GM21390 (cell line): ENCODE data around the gene HOXD4.

ENCODE experiments used
- ATAC-seq: cut with Tn5 transposase; IDR thresholded peaks from one replicate; pipeline ENCODE4 v1.9.1; 2021; ENCODE audit not compliant: unreplicated experiment

The HOXD4 gene

GRCh38 chr2:176114120-176114929, 37.0 kb upstream of the HOXD4 start:
- no peak for ATAC-seq

- ATAC-seq = no peak
These were observed 36.3 kb upstream of the HOXD4 start for GRCh38 chr2:176114930-176115625.

GRCh38 chr2:176115883-176116813, 35.2 kb upstream of the HOXD4 start, which contains the start of gene HOXD10:
Gene HOXD10 (plus strand): TSS chr2:176116778. CDS start chr2:176116834, 56 bp downstream.
- no peak for ATAC-seq

GRCh38 chr2:176117162-176117822, 34.1 kb upstream of the HOXD4 start:
- no peak for ATAC-seq

GRCh38 chr2:176117823-176118371, 33.5 kb upstream of the HOXD4 start:
- no peak for ATAC-seq

DNA sequence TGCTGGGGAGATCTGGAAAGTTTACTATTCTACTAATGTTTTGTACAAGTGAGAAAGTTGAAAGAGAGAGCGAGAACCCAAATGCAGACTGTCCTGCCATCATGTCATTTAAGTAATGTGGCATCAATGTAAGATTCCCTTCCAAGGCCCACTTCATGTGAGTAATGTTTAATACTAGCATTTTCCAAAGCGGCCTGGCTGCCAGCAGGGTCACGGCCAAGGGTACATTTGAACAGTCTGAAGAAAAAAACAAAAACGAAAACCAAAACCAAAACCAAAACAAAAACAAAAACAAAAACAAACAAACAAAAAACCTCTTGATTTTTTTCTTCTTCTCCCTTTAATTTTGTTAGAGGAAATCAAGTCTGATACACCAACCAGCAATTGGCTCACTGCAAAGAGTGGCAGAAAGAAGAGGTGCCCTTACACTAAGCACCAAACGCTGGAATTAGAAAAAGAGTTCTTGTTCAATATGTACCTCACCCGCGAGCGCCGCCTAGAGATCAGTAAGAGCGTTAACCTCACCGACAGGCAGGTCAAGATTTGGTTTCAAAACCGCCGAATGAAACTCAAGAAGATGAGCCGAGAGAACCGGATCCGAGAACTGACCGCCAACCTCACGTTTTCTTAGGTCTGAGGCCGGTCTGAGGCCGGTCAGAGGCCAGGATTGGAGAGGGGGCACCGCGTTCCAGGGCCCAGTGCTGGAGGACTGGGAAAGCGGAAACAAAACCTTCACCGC, 32.6 kb upstream of the HOXD4 start:
- no peak for ATAC-seq

GRCh38 chr2:176120364-176121189, 30.8 kb upstream of the HOXD4 start:
- ATAC-seq = no peak

GRCh38 chr2:176121190-176122051, 29.9 kb upstream of the HOXD4 start:
- ATAC-seq = no peak

DNA sequence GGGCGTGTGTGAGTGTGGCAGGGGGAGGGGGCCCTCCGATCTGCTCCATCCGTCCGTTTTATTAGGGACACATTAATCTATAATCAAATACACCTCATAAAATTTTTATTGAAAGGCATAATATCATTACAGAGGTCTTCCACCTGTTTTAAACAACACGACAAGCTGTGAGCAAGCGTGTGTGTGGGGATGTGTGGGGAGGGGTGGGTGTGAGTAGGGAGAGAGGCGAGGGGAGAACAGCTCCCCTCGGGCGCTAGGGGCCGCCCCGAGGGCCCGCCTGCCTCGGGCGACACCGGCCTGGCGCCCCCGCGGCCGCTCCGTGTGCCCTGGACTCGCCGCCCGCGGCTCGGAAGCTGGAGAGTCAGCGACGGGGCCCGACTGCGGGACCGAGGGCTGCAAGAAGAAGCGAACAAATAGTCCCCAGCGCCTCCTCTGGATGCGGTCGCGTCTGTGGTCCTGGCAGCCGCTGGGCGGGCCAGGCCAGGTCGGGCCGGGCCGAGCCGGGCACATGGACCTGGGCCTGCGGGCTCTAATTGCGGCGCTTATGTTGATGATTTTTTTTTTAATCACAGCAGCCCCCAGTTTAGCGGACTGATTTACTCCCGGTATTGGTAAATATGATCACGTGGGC, 29.2 kb upstream of the HOXD4 start:
- ATAC-seq = no peak

DNA sequence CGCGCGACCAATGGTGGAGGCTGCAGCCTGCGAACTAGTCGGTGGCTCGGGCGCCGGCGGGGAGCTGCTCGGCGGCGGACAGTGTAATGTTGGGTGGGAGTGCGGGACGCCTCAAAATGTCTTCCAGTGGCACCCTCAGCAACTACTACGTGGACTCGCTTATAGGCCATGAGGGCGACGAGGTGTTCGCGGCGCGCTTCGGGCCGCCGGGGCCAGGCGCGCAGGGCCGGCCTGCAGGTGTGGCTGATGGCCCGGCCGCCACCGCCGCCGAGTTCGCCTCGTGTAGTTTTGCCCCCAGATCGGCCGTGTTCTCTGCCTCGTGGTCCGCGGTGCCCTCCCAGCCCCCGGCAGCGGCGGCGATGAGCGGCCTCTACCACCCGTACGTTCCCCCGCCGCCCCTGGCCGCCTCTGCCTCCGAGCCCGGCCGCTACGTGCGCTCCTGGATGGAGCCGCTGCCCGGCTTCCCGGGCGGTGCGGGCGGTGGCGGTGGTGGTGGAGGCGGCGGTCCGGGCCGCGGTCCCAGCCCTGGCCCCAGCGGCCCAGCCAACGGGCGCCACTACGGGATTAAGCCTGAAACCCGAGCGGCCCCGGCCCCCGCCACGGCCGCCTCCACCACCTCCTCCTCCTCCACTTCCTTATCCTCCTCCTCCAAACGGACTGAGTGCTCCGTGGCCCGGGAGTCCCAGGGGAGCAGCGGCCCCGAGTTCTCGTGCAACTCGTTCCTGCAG, 28.5 kb upstream of the HOXD4 start, which contains the start of gene HOXD9:
TSS of gene HOXD9 (plus strand) at position 37 of the 728 bp plus-strand sequence. CDS start at position 87, 50 bp downstream.
- ATAC-seq = no peak

GRCh38 chr2:176123411-176124109, 27.8 kb upstream of the HOXD4 start:
- ATAC-seq = no peak

GRCh38 chr2:176124110-176124946, 27.0 kb upstream of the HOXD4 start:
- ATAC-seq = no peak

DNA sequence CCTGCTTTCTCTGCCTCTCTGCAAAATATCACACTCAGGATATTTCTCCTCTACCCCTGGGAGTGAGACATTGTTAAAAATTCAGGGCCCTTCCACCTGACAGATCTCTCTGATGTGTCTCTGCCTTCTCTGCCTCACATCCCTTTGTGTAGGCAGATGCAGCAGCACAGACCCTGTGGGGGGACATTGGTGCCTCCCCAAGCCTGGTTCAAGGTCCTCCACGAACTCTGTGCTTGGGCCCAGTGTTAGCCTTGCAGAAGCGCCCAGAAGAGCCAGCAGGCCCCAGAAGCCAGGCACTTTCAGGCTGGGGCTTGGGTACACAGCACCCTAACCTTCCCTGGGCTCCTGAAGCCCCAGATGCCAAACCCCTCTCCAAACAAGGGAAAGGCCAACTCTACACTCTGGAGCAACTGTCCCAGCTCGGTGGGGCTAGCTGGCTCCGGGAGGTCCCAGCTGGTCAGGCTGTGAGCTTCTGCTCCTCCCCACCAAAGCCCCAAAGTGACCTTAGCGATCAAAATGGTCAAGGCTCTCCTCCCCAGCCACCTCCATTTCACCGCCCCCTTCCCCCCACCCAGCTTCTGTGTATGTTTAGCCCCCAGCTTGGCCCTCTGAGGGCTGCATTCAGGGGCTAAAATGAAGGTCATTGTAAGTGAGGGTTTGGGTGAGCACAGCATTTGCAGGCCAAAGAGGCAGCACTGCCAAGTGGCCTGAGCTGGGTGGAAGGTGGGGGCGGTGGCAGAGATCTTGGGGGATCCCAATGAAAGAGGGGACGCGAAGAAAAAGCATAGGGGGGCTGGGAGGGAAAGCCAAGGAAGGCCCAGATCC, 26.2 kb upstream of the HOXD4 start:
- no peak for ATAC-seq

DNA sequence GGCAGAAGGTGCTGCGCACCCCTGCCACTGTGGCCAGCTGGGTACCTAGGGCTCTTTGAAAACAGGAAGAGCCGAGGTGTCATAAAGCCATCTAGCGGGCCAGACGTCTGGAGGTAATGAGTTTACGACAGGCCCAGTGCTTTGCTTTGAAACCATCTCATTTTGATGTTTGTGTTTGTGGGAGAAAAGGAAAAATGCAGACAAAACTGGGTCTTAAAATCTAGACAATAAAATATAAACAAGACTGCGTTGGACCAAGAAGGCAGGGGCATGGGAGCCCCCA, 25.6 kb upstream of the HOXD4 start:
- ATAC-seq = no peak
